ENCODE data around the gene PACRG. TPM values are rescaled to one million over a fixed set of nuclear protein-coding genes. Genes with fewer than 3 reads are reported as not detected.

Gene PACRG
- total and polyA plus RNA-seq, 2 of the 8 experiments (the other 6 are each of a cell fraction or from before 2014, with no cell fraction given): 0.44 to 0.54 TPM

DNA sequence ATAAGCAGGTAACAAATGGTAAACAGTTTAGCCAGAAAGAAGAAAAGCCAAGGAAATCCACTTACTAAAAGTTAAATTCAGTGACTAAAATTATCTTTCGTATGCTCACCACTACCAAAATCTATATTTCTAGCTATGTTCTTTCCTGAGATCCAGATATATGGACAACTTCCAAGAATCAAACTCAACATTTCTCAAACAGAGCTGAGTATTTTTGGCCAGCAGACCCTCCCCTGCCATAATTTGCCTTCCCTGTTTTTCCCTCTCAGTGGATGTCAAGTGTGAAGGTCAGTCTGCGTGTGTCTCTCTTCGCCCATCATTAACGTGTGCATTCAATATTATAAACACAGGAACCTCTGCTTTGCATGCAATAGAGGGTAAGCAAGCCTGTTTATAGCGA lies 42.2 kb upstream of the PACRG start:
- Histone ChIP-seq H3K18ac (ENCODE audit: extremely low read depth, low read length) (no peak overlapping the region), H3K4me1 (replicated peaks in 1 of 4; ENCODE audit: control insufficient read depth in 3 of 4, insufficient read depth in 4 of 4, low read length in 3 of 4) (no peaks in the 10 kb centered on the region), H3K23ac (ENCODE audit: insufficient read length) (no peak overlapping the region), H4K8ac (ENCODE audit: extremely low read depth, insufficient read depth, low read length) (no peak overlapping the region), H3K9me3 (ENCODE audit: insufficient read depth in 2 of 2, low read depth in 1 of 2, low read length in 1 of 2) (0 out of 4 replicates have a peak, but pooled peaks cover 0 to 3% of the 10 kb centered on the region in 2 experiments), H2BK5ac (ENCODE audit: low read depth, low read length) (no peak overlapping the region), H4K91ac (replicated peaks; ENCODE audit: insufficient read length, low read length) (no peak overlapping the region), H3K4me2 (ENCODE audit: insufficient read depth in 1 of 2, low read depth in 2 of 2, low read length in 2 of 2) (no peak overlapping the region), H3K4ac (replicated peaks; ENCODE audit: insufficient read length, low read depth, low read length) (no peak overlapping the region), H3K79me2 (ENCODE audit: control insufficient read depth in 1 of 2, insufficient read depth in 2 of 2, low read length in 2 of 2) (no peaks in the 10 kb centered on the region), H3K79me1 (ENCODE audit: low read depth, low read length) (no peaks in the 10 kb centered on the region), H3K36me3 (ENCODE audit: control insufficient read depth in 2 of 4, insufficient read depth in 4 of 4, low read length in 3 of 4) (no peaks in the 10 kb centered on the region), H3K9ac (replicated peaks in 1 of 4; ENCODE audit: extremely low read depth in 1 of 4, low read depth in 3 of 4, low read length in 3 of 4) (no peak overlapping the region), H3K56ac (replicated peaks; ENCODE audit: insufficient read length, low read depth, low read length) (no peak overlapping the region), H2BK15ac (ENCODE audit: low read length) (no peak overlapping the region), H3K4me3 (ENCODE audit: extremely low read depth in 1 of 4, insufficient read depth in 2 of 4, low read depth in 3 of 4, low read length in 4 of 4) (no peak overlapping the region), H2AFZ (ENCODE audit: low read length) (no peak overlapping the region), H4K20me1 (replicated peaks in 1 of 2; ENCODE audit: control insufficient read depth in 1 of 2, insufficient read depth in 2 of 2, low read length in 2 of 2) (no peaks in the 10 kb centered on the region), H2BK12ac (ENCODE audit: low read depth, low read length) (no peak overlapping the region), H2BK20ac (ENCODE audit: low read length) (no peak overlapping the region), H2AK5ac (ENCODE audit: low read depth, low read length) (no peak overlapping the region), H4K5ac (ENCODE audit: insufficient read length, low read depth, low read length) (no peak overlapping the region), H3K14ac (ENCODE audit: insufficient read length) (peak overlapping the region; percentile 48), H3K27me3 (replicated peaks in 1 of 4; ENCODE audit: control insufficient read depth in 3 of 4, extremely low read depth in 1 of 4, insufficient read depth in 3 of 4, low read length in 3 of 4) (no peaks in the 10 kb centered on the region), H3K27ac (ENCODE audit: low read depth, low read length) (no peak overlapping the region), H2BK120ac (replicated peaks; ENCODE audit: low read depth, low read length) (no peak overlapping the region), H3K23me2 (ENCODE audit: low read depth, low read length) (no peaks in the 10 kb centered on the region)
- TF ChIP-seq CTCF (IDR thresholded peaks at IDR 0.05; ENCODE audit: control extremely low read depth in 1 of 3, insufficient read depth in 1 of 3, low read depth in 1 of 3, low read length in 3 of 3) (no peak), SP4 (IDR thresholded peaks at IDR 0.05; ENCODE audit: low read length) (no peak), PHF8 (conservative IDR thresholded peaks at IDR 0.05; ENCODE audit: low read depth, low read length) (no peak), EGR1 (IDR thresholded peaks at IDR 0.05; ENCODE audit: borderline replicate concordance, low read depth, low read length) (no peak)
- WGBS, 2 experiments (ENCODE audit: extremely low coverage in 1 of 2, insufficient coverage in 1 of 2, insufficient read length in 1 of 2, insufficient replicate concordance in 2 of 2, low coverage in 1 of 2, low lambda C conversion rate in 2 of 2, missing lambda C conversion rate in 1 of 2): 94% methylated on average over 5 of the region's 5 CpGs; no CpG with 5 or more reads in 1 of the 2 experiments
- POLR2A ChIA-PET (ENCODE audit: partially characterized antibody): no interaction called here
- no peak for DNase-seq (ENCODE audit: low read depth in 1 of 2, low spot score in 2 of 2)
- no peak for FAIRE-seq
- CTCF ChIA-PET (ENCODE audit: partially characterized antibody): no interaction called here
